HG02870 (cell line): ENCODE measurements around the gene PPM1A.

Experiments used
- ATAC-seq: cut with Tn5 transposase; IDR thresholded peaks from one replicate; pipeline ENCODE4 v1.9.1; 2021; ENCODE audit warnings: mild to moderate bottlenecking, moderate library complexity; ENCODE audit not compliant: unreplicated experiment

PPM1A gene

DNA sequence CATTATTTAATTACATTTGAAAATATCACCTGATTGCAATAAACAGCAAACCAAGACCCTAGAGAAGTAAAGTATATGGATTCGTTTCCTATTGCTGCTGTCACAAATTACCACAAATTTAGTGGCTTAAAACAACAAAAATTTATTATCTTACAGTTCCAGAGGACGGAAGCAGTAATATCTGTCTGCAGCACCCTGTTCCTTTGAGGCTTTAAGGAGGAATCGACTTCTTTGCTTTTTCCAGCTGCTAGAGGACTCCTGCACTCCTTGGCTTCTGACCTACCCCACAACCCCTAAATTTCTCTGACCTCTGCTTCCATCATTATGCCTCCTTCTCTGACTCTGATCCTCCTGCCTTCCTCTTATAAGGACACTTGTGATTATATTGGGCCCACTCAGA is 23.8 kb upstream of the PPM1A start:
- ATAC-seq: no peak

DNA sequence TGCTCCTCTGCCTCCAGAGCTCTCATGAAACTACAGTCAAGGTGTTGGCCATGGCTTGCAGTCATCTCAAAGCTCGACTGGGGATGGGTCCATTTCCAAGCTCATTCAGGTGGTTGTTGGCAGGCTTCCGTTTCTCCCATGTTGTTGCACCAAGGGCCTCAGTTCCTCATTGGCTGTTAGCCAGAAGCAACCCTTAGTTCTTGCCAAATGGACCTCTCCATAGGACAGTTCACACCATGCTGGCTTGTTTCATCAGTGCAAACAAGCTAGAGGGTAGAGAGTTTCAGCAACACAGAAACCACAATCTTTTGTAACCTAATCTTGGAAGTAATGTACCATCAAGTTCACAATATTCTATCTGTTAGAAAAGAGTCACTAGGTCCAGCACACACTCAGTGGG is 22.7 kb upstream of the PPM1A start:
- ATAC-seq: no peak

DNA sequence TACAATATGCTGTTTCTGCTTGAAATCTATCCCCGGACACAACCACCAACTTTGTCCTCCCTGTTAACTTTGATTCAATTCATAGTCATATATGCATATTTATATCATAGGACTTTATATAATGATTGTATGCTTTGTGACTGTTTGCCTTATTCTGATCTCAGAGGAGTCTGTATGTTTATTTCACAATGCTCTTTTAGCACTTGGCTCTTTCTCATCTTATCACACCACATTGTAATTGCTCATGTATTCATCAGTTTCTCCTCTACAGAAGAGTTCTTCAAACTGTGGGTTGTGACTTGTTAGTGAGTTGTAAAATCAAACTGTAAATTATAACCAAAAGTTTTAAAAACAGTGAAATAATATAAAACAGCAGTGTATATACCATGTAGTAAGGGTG is 21.7 kb upstream of the PPM1A start:
- no peak for ATAC-seq

DNA sequence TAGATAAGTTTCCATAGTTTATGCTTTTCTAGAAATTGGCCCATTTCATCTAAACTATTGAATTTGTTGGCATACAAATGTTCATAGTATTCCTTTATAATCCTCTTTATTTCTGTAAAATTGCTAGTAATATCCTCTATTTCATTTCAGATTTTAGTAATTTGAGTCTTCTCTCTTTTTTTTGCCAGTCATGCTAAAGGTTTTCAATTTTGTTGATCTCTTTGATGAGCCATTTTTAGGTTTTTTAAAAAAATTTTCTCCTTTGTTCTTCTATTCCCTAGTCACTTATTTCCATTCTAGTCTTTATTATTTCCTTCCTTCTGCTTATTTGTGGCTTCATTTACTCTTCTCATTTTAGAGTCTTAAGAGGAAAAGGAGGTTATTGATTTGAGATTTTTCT is 19.4 kb upstream of the PPM1A start:
- ATAC-seq: no peak

DNA sequence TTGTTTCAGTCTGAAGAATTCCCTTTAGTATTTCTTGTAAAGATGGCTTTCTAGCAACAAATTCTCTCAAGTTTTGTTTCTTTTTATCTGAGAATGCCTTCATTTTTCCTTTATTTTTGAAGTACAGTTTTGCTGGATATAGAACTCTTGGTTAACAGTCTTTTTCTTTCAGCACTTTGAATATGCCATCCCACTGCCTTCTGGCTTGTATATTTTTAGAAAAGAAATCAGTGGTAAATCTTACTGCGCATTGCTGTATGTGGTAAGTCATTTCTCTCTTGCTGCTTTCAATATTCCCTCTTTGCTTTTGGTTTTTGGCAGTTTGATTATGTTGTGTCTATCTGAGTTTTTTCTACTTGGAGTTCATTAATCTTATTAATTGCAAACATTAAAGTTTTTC is 16.8 kb upstream of the PPM1A start:
- no peak for ATAC-seq

DNA sequence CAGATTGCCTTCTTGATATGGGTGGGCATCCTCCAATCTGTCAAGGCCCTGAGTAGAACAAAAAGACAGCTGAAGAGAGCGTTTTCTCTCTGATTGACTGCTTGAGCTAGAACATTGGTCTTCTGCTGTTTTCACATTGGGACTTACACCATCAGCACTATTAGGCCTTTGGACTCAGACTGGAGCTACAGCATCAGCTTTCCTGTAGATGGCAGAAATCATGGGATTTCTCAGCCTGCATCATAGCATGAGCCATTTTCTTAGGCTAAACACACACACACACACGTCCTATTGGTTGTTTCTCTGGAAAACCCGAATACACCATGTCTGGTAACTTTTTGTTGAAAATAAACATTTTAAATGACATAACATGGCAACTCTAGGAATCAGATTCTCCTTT is 15.8 kb upstream of the PPM1A start:
- ATAC-seq: no peak

DNA sequence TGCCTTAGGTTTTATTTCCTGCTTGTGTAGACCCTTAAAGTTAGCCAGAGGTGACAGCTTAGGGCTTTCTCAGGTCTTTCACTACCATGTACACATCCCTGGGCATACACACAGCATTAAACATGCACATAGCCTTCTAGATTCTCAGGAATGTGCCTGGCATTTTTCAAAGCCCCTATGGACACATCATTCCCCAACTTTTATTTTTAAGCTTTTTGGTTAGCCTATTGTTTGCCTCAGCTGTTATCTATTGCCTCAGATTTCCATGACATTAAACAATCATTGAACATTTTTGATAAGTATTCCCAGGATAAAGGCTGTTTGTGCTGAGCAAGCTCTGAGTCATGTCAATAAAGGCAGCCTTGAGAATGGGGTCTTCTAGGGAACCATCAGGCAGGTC is 15.1 kb upstream of the PPM1A start:
- ATAC-seq: no peak

DNA sequence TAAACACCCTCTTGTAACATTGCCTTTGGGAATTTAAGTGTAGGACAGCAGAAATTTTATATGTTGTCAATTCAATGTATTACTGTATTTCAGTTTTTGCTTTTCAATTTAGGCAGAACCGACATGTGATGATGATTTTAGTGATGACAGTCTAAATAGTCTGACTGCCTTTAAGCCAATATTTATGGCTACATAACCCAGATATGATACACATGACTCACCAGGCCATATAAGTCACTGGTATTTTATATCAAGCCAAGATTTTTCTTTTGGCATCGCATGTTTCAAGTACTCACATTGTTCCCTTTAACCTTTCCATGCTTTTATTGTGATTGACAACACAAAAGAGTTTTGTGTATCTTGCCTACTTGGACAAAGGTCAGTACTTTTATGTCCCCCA is 13.6 kb upstream of the PPM1A start:
- no peak for ATAC-seq

DNA sequence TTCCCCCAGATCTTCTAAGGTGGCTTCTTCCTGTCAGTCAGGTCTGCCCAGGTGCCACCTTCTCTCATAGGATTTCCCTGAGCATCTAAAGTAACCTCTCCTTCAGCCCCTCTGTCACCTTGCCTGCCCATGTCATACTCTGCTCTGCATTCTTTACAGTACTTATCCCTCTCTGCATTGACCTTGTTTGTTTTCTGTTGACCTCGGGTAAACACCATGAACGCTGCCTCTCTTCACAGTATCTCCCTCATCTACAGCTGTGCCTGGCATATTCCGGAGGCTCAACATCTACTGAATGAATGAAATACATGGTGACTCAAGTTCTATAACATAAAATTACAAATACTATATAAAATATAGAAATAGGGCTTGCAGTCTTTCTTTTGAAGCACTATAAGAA is 10.1 kb upstream of the PPM1A start:
- ATAC-seq: no peak

DNA sequence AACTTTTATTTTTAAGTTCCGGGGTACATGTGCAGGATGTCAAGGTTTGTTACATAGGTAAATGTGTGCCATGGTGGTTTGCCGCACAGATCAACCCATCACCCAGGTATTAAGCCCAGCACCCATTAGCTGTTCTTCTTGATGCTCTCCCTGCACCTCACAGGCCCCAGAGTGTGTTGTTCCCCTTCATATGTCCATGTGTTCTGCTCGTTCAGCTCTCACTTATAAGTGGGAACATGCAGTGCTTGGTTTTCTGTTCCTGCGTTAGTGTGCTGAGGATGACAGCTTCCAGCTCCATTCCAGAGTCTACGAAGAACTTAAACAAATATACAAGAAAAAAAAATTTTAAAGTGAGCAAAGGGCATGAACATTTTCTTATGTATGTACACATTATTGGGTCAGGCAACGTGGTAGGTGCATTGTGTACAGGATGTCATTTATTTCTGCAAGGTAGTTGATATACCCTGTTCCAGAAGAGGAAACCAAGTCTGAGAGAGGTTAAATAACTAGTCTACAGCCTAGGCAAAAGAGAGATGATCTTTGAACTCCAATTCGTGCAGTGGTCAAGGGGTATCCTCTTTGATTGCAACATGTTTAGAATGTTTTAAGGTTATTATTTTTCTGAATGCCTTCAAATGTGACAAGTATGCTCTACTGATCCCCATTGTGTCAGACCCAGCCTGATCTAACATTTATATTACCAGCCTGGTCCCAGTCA is 8.7 kb upstream of the PPM1A start:
- no peak for ATAC-seq

DNA sequence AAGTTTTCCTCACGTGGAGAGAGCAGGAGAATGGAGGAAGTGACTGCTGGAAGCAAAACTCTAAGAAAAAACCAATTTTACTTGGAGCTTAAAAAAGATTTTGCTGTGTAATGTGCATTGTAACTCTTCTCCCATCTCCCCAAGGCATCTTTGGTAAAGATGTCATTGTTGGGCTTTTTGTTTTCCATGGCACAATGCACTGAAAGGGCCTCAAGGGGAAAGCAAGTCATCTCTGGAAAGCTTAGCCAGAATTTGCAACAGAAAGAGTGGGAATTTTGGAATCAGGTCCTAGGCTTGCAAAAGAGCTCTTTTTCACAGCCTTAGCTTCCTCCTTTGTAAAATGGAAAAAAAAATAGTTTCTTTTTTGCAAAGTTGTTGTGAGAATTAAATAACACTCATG is 7.9 kb upstream of the PPM1A start:
- ATAC-seq: no peak

DNA sequence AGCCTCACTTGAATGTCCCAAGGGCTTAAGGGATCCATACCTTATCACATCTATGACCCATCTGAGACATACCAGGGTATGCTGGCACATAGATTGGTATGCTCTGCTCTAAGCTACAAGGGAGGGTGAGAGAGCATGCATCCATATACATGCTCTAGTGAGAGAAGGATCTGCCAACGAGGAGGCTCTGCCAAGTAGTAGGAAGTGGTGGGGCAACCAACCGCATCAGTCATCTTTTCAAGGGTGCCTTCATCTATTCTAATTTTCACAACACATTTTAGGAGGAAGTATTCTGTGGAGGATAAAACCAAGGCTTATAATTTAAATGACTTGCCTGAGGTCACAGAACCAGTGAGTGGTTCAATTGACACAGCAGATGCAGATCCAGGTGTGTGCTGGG is 6.6 kb upstream of the PPM1A start:
- no peak for ATAC-seq

DNA sequence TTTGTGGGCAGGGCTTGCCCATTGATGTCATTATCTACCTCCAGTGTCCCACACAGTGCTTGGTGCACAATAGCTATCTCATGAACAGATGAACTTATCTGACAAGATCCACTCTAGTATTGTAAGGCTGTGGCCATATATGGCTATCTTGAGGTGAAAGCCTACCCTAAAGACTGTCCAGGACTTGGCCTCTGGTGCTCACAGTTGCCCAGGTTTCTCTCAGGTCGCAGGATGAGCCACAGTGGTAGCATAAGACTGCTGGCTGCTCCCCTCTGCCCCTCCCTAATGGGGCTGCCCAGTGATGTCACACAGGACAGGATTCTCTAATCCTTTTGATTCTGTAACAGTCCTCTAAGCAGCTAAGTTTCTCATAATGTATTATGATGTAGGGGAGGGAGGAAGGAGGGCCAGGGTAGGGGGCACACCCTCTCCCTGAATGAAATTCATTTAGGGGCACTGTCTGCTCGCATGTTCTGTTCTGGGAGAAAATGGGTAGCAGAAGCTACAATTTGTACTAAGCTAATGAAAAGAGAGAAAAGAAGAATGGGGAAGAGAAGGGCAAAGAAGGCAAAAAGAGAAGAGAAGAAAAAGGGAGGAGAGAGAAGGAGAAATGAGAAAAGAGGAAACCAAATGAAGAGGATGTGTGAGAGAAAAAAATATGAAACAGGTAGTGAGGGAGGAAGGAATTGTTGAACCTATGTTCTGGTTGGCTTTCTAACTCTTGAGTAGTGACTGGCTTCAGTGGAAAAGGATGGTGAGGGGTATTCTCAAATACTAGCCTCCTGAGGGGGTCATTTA is 3.4 kb upstream of the PPM1A start:
- ATAC-seq: no peak

DNA sequence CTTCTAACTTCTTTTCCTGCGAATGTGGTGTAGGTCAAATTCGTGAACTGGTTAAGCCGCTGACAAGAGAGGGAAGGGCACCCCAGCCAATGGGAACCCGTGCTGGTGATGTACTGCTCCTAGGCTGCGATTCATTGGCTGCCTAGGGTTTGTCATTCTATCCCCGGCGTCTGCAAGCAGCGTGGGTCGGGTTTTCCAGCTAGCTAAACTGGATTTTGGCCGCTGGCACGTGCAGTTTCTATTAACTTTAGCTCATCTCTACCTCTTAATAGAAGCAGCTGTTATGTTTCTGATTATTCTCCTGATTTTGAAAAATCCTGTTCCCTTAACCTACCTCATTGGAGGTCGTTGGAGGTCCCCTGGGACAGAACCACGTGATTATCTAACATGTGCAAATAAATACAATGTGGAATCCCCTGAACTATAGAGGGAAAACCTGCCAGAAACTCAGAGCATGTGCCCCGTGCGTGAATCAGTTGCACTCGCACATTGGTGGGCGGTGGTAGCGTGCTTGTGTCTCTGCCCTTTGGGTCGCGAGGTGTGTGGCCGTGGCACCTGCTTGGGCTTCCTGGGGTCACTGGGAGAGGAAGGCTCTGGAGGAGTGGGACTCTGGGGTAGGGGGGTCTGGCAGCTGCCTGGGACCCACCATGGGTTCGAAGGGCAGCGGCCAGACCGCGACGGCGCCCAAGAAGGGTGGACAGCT is 876 bp upstream of the PPM1A start:
- peak; percentile 70 for ATAC-seq

DNA sequence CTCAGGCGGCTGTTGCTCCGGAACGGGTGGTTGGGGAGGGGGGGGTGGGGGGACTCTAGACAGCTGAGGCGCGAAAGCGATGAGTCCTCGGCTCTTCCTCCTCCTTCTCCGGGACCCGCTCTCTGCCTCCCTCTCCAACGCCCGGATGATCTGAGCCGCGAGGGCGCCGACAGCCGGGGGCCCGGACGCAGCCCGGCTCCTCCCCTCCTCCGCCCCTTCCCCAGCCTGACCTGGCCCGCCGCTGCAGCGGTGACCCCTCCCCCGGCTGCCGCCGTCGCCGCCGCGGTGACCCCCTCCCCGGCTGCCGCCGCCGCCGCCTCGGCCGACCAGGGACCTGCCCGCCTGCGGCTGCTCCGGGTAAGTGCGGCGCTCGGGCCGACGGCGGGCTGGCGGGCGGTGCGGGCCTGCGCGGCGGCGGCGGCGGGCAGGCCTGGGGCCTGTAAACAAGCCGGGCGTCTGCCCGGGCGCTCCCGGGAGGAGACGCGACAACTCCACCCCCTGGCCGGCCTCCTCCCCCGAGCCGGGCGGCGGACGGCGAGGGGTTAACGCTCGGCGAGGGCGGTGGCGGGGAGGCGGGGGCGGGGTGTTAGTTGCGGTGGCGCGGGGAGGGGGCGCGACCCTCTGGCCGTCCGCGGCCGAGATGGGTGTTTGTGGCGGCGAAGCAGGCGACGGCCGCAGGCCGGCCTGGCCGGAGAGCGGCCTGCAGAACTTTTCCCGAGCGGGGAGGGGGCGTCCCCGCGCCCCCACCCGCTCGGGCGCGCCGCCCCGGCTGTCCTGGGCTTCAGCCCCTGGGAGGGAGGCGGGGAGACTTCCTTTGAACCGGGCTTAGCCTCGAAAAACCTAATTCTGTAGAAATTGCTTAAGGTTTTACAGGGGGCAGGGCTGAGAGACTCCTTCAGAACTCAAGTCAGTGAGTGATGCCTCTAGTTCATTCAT is 568 bp downstream of the PPM1A start:
- peak; percentile 34 for ATAC-seq

DNA sequence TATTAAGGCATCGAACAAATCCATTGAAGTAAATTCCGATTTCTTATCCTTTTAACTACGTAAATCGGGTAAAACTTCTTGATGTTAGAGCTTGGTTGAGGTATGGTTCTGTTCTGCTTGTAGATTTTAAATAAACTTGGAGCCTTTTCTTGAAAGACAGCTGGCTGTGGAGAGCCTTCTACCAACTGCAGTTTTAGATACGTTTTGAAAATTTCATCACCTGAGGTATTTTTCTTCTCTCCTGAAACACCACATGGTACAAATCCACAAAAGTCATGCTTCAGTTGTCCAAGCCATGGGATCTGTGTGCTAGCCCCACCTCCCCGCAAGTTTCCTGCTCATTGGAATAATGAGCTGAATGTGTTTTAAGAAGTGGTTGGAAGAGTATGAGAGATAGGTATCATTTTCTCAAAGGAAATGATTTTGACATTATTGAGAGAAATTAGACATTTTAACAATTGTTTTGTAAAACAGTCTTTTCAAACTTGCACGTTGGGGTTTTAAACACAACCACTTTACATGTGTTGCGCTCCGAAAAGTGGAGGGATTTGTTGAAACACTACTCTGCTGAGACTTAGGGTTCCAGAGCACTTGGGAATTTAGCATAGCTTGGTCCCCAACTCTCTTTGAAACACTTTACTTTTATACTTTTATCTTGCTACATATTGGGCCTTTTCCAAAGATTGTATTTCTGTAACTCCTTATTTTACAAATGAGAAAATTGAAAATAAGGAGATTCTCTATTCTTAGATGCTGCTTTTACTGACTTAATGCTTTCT is 1.4 kb downstream of the PPM1A start:
- no peak for ATAC-seq

DNA sequence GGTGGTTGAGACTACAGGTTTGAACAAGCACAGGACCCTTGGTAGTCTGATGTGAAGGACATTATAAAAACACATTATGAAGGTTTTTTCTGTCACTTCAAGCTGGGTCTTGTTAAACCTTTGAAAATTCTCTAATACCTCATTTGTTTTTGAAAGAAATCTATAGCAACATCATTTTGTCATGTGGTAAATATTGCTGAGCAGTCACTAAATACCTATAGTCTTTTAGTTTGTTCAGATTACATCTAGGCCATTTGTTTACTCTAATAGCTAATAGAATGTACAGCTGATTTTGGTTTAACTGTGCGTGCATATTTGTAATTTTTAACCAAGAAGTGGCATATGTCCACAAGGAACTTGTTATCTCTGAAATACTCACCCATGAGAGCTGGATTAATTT is 2.9 kb downstream of the PPM1A start:
- ATAC-seq: no peak

DNA sequence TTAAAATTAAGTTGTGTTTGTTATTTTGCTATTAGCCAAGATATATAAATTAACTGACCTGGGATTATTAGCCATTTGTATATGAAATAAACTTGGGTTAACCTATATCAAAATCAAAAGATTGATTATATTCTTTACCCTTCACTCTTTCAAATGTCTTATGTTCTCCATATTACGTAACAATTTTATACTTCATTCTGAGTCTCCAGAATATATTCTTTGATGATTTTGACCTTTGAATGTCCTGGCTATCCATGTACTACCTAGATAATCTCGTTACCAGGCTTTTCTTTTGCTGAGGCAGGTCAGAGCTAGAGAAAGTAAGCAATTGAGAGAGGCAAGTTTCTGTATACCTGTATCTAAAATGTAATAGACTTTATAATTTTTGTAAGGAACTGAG is 3.6 kb downstream of the PPM1A start:
- ATAC-seq: no peak

DNA sequence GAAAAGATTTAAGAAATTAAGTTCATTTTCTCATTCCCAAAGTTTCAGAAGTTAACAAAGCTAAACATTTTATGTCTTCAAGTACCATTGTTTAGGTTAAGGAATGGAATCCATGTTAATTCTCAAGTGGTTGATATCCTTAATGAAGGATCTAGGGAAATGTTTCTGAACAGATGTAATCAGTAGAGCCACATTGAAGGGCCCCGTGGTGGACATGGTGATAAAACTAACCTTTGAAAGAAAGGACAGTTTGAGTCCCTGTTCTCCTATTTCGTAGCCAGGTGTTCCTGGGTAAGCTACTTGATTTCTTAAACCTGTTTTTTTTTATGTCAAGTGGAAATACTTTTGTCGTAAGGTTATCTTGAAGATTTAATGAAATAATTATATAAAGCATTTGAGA is 4.6 kb downstream of the PPM1A start:
- ATAC-seq: no peak

DNA sequence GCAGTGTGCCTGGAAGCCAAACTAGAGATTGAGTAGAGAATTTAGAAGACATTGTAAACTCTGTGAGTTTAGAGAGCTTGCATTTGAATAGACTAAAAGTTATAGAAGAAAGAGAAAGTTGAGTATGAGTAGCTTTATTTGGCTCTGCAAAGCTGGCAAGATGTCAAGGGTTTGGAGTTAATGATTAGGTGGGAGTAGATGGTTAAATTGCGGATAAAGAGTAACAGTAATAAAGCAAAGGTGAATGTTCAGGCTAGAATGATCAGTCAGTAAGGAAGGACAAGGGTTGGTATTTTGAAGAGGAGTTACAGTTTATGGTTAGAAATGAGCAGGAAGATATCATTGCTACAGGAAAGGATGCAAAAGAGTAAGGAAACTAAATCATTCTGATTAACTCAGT is 5.2 kb downstream of the PPM1A start:
- ATAC-seq: no peak
